HepG2 (cell line): ENCODE results near the gene BATF2. TPM values are rescaled to one million over a fixed set of nuclear protein-coding genes. Genes with fewer than 3 reads are reported as not detected.

Source experiments
- BHLHE40 ChIP-seq: IDR thresholded peaks from 2 replicates; pipeline ENCODE4 v1.6.1; 2011; ENCODE audit warnings: low read length, improper control_type of control experiment
- FOXP1 ChIP-seq, 2 experiments: fragments of 450-650 bp in 1 of 2; IDR thresholded peaks; 2 replicates each; pipeline ENCODE4 v1.6.1; 2017 to 2018; ENCODE audit warnings: antibody characterized with exemption in 1 of 2
- HINFP ChIP-seq: sonication (generic); formaldehyde crosslinking; IDR thresholded peaks from 2 replicates; pipeline ENCODE4 v1.4.0; 2020; ENCODE audit warnings: low read depth, mild to moderate bottlenecking, missing genetic modification reagents
- MED8 ChIP-seq: sonication (generic); formaldehyde crosslinking; IDR thresholded peaks from 2 replicates; pipeline ENCODE4 v1.8.1; 2023; ENCODE audit warnings: mild to moderate bottlenecking, missing genetic modification reagents; ENCODE audit not compliant: insufficient replicate concordance
- NAIF1 ChIP-seq: sonication (generic); formaldehyde crosslinking; IDR thresholded peaks from 2 replicates; pipeline ENCODE4 v1.5.0; 2020; ENCODE audit warnings: mild to moderate bottlenecking, missing genetic modification reagents, borderline replicate concordance
- NR2F1 ChIP-seq, 2 experiments: fragments of 450-650 bp in 1 of 2; formaldehyde crosslinking in 1 of 2; IDR thresholded peaks; 2 replicates each; pipeline versions ENCODE4 v1.5.0 to v1.6.1; 2016 to 2020; ENCODE audit warnings: mild to moderate bottlenecking in 1 of 2, missing compliant biosample characterization in 1 of 2, missing genetic modification reagents in 1 of 2, moderate library complexity in 1 of 2
- SNRNP70 ChIP-seq: fragments of 200-400 bp; formaldehyde crosslinking; IDR thresholded peaks from 2 replicates; pipeline ENCODE4 v1.6.1; 2017; ENCODE audit warnings: mild to moderate bottlenecking, low read depth, low read length, moderate library complexity
- SP4 ChIP-seq: sonication (generic); formaldehyde crosslinking; IDR thresholded peaks from 2 replicates; pipeline ENCODE4 v1.8.1; 2023; ENCODE audit warnings: mild to moderate bottlenecking, missing genetic modification reagents
- TOE1 ChIP-seq: sonication (generic); formaldehyde crosslinking; IDR thresholded peaks from 2 replicates; pipeline ENCODE4 v1.4.0; 2020; ENCODE audit warnings: mild to moderate bottlenecking, missing genetic modification reagents
- ZFP1 ChIP-seq: IDR thresholded peaks from 2 replicates; pipeline ENCODE4 v1.6.1; 2016
- ZFP36L2 ChIP-seq: sonication (generic); formaldehyde crosslinking; IDR thresholded peaks from 2 replicates; pipeline ENCODE4 v1.4.0; 2020; ENCODE audit warnings: missing genetic modification reagents
- ZFP62 ChIP-seq: sonication (generic); formaldehyde crosslinking; IDR thresholded peaks from 2 replicates; pipeline ENCODE4 v1.4.0; 2020; ENCODE audit warnings: missing genetic modification reagents
- ZKSCAN1 ChIP-seq: fragments of 150-350 bp; IDR thresholded peaks from 2 replicates; pipeline ENCODE4 v1.6.1; 2014; ENCODE audit warnings: low read length
- ZNF282 ChIP-seq: fragments of 450-650 bp; IDR thresholded peaks from 2 replicates; pipeline ENCODE4 v1.6.1; 2018; ENCODE audit not compliant: partially characterized antibody
- ZNF383 ChIP-seq: sonication (generic); formaldehyde crosslinking; IDR thresholded peaks from 2 replicates; pipeline ENCODE4 v1.4.0; 2020; ENCODE audit warnings: missing genetic modification reagents, mild to moderate bottlenecking, borderline replicate concordance
- ZNF501 ChIP-seq: sonication (generic); formaldehyde crosslinking; IDR thresholded peaks from 2 replicates; pipeline ENCODE4 v1.5.1; 2020; ENCODE audit warnings: mild to moderate bottlenecking, moderate library complexity, missing genetic modification reagents
- ZNF614 ChIP-seq: IDR thresholded peaks from 2 replicates; pipeline ENCODE4 v1.6.1; 2018; ENCODE audit warnings: missing biosample characterization, missing genetic modification reagents, inconsistent platforms, borderline replicate concordance
- ZZZ3 ChIP-seq: sonication (generic); formaldehyde crosslinking; IDR thresholded peaks from 2 replicates; pipeline ENCODE4 v1.4.0; 2020; ENCODE audit warnings: missing genetic modification reagents, mild to moderate bottlenecking, borderline replicate concordance
- polyA plus RNA-seq, 8 experiments: library from polyadenylated mRNA; depleted of rRNA in 3 of 8; stranded (reverse) in 7 of 8; unstranded in 1 of 8; fragments of >200 nt; fragmentation: Illumina TruSeq in 4 of 8; extraction: Trizol in 4 of 8; gene quantifications; 2 replicates each; pipeline versions ENCODE4 v1.2.1 to v1.2.3, GENCODE V29; 2011 to 2016; ENCODE audit warnings: low read depth in 4 of 8, missing spikeins in 1 of 8, mixed read lengths in 1 of 8; ENCODE audit not compliant: insufficient read depth in 1 of 8
- total RNA-seq, 5 experiments: library from RNA; depleted of rRNA; stranded (reverse); fragments of >200 nt; fragmentation: Illumina TruSeq; extraction: Trizol; gene quantifications; 2 replicates each; pipeline ENCODE4 v1.2.3, GENCODE V29; 2016; ENCODE audit warnings: low read depth in 1 of 5
- TF ChIP-seq, protein P1 (sequence below): sonication (generic); formaldehyde crosslinking; IDR thresholded peaks from 2 replicates; pipeline ENCODE4 v1.8.0; 2022; ENCODE audit warnings: missing genetic modification reagents, mild to moderate bottlenecking, inconsistent platforms, borderline replicate concordance
- TF ChIP-seq, protein P2 (sequence below): sonication (generic); formaldehyde crosslinking; IDR thresholded peaks from 2 replicates; pipeline ENCODE4 v1.5.0; 2020; ENCODE audit warnings: missing genetic modification reagents, mild to moderate bottlenecking, borderline replicate concordance
- TF ChIP-seq, protein P3 (sequence below): sonication (generic); formaldehyde crosslinking; IDR thresholded peaks from 2 replicates; pipeline ENCODE4 v1.4.0; 2020; ENCODE audit warnings: missing genetic modification reagents

BATF2 gene
- total and polyA plus RNA-seq, 2 of the 13 experiments (the other 11 are each of a cell fraction or from before 2014, with no cell fraction given) = 2.8 to 3.9 TPM

- TF ChIP-seq, protein P1, sequence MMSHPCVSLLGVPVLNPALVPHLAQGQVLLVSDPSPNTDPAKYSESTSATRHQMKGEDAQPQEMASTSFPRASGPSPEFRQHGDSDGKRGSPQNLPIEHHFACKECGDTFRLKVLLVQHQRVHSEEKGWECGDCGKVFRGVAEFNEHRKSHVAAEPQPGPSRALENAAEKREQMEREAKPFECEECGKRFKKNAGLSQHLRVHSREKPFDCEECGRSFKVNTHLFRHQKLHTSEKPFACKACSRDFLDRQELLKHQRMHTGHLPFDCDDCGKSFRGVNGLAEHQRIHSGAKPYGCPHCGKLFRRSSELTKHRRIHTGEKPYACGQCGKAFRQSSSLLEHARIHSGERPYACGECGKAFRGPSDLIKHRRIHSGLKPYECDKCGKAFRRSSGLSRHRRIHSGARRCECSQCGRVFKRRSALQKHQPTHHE (CRISPR knock-in tag) = no peak
- no peak for TF ChIP-seq ZNF282
- TF ChIP-seq ZNF614 (CRISPR knock-in tag) = 0 out of 2 replicates have a peak, but pooled peaks have one; percentile 39
- no peak for TF ChIP-seq ZKSCAN1
- TF ChIP-seq NAIF1 (CRISPR knock-in tag) = no peak
- no peak for TF ChIP-seq ZNF383
- TF ChIP-seq MED8 (CRISPR knock-in tag) = no peak
- no peak for TF ChIP-seq TOE1 (CRISPR knock-in tag)
- TF ChIP-seq ZFP36L2 = no peak
- TF ChIP-seq ZNF501 (CRISPR knock-in tag) = peak; percentile 71; the same call in 1 of the 2 replicates
- no peak for TF ChIP-seq NR2F1 (CRISPR knock-in tag; IDR thresholded peaks at IDR 0.05)
- TF ChIP-seq, protein P2, sequence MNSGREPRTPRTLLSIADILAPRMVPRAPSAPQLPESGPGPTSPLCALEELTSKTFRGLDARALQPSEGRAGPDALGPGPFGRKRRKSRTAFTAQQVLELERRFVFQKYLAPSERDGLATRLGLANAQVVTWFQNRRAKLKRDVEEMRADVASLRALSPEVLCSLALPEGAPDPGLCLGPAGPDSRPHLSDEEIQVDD = peak; percentile 66; the same call in 1 of the 2 replicates
- TF ChIP-seq BHLHE40 = 0 out of 2 replicates have a peak, but pooled peaks have one; percentile 9
- TF ChIP-seq ZFP1 (CRISPR knock-in tag) = no peak
- TF ChIP-seq, protein P3, sequence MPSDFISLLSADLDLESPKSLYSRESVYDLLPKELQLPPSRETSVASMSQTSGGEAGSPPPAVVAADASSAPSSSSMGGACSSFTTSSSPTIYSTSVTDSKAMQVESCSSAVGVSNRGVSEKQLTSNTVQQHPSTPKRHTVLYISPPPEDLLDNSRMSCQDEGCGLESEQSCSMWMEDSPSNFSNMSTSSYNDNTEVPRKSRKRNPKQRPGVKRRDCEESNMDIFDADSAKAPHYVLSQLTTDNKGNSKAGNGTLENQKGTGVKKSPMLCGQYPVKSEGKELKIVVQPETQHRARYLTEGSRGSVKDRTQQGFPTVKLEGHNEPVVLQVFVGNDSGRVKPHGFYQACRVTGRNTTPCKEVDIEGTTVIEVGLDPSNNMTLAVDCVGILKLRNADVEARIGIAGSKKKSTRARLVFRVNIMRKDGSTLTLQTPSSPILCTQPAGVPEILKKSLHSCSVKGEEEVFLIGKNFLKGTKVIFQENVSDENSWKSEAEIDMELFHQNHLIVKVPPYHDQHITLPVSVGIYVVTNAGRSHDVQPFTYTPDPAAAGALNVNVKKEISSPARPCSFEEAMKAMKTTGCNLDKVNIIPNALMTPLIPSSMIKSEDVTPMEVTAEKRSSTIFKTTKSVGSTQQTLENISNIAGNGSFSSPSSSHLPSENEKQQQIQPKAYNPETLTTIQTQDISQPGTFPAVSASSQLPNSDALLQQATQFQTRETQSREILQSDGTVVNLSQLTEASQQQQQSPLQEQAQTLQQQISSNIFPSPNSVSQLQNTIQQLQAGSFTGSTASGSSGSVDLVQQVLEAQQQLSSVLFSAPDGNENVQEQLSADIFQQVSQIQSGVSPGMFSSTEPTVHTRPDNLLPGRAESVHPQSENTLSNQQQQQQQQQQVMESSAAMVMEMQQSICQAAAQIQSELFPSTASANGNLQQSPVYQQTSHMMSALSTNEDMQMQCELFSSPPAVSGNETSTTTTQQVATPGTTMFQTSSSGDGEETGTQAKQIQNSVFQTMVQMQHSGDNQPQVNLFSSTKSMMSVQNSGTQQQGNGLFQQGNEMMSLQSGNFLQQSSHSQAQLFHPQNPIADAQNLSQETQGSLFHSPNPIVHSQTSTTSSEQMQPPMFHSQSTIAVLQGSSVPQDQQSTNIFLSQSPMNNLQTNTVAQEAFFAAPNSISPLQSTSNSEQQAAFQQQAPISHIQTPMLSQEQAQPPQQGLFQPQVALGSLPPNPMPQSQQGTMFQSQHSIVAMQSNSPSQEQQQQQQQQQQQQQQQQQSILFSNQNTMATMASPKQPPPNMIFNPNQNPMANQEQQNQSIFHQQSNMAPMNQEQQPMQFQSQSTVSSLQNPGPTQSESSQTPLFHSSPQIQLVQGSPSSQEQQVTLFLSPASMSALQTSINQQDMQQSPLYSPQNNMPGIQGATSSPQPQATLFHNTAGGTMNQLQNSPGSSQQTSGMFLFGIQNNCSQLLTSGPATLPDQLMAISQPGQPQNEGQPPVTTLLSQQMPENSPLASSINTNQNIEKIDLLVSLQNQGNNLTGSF (CRISPR knock-in tag) = peak; percentile 44; the same call in 1 of the 2 replicates
- TF ChIP-seq SNRNP70 = no peak
- 0 out of 2 replicates have a peak, but pooled peaks have one; percentile 9 for TF ChIP-seq HINFP (CRISPR knock-in tag)
- TF ChIP-seq SP4 (CRISPR knock-in tag) = peak; percentile 66
- TF ChIP-seq ZZZ3 (CRISPR knock-in tag) = no peak
- no peak for TF ChIP-seq ZFP62
- TF ChIP-seq FOXP1 (IDR thresholded peaks at IDR 0.05) = no peak
- no peak for TF ChIP-seq FOXP1 (CRISPR knock-in tag; IDR thresholded peaks at IDR 0.05)
These were observed 44.3 kb upstream of the BATF2 start, which contains the start of gene SAC3D1 (continued) for GRCh38 chr11:65040847-65041622.
